ENCODE data around the gene ZNF761.
"Not testable (repeated sequence)": the region's sequence is repeated elsewhere in the genome, so short reads cannot be mapped to it uniquely, and the experiment has no call there.

ZNF761 gene

GRCh38 chr19:53471916-53472315 lies 40.1 kb downstream of the ZNF761 start:
- no peak overlapping the region for H3K9ac ChIP-seq (ENCODE audit: low read length)
- no peaks in the 10 kb centered on the region for H3K79me2 ChIP-seq (ENCODE audit: insufficient read depth, low read length)
- H3K27ac ChIP-seq (ENCODE audit: low read depth, low read length, poor library complexity, severe bottlenecking) = no peak overlapping the region
- H3K9me3 ChIP-seq (ENCODE audit: low read length) = peaks cover 8% of the 10 kb centered on the region
- no peak overlapping the region for H2AFZ ChIP-seq (ENCODE audit: low read length)
- TF ChIP-seq EZH2 (IDR thresholded peaks at IDR 0.05; ENCODE audit: borderline replicate concordance, low read length) (no peak), CTCF (IDR thresholded peaks at IDR 0.05; ENCODE audit: low read length) (no peak)
- H3K36me3 ChIP-seq (ENCODE audit: insufficient read depth, low read length) = peaks cover 48% of the 10 kb centered on the region
- H3K27me3 ChIP-seq (ENCODE audit: insufficient read depth, low read length) = no peaks in the 10 kb centered on the region
- H3K4me3 ChIP-seq (ENCODE audit: low read depth, low read length, poor library complexity, severe bottlenecking) = no peak overlapping the region
- no peaks in the 10 kb centered on the region for H3F3A ChIP-seq (ENCODE audit: insufficient read depth, low read length)
- H3K4me1 ChIP-seq (ENCODE audit: insufficient read depth, low read length, severe bottlenecking) = peaks cover 6% of the 10 kb centered on the region
- no peaks in the 10 kb centered on the region for H3K9me2 ChIP-seq (ENCODE audit: low read depth, low read length)
- H3K4me2 ChIP-seq (ENCODE audit: low read length) = no peak overlapping the region
- no peaks in the 10 kb centered on the region for H4K20me1 ChIP-seq (ENCODE audit: insufficient read depth, low read length)

- not testable (repeated sequence) for H3K27ac ChIP-seq (ENCODE audit: low read depth, low read length, poor library complexity, severe bottlenecking); H2AFZ ChIP-seq (ENCODE audit: low read length); H3K4me1 ChIP-seq (ENCODE audit: insufficient read depth, low read length, severe bottlenecking); H3K9ac ChIP-seq (ENCODE audit: low read length); H3K9me2 ChIP-seq (ENCODE audit: low read depth, low read length); H3K4me2 ChIP-seq (ENCODE audit: low read length); H3F3A ChIP-seq (ENCODE audit: insufficient read depth, low read length); H3K27me3 ChIP-seq (ENCODE audit: insufficient read depth, low read length); H4K20me1 ChIP-seq (ENCODE audit: insufficient read depth, low read length); H3K4me3 ChIP-seq (ENCODE audit: low read depth, low read length, poor library complexity, severe bottlenecking); H3K79me2 ChIP-seq (ENCODE audit: insufficient read depth, low read length)
- H3K36me3 ChIP-seq (ENCODE audit: insufficient read depth, low read length) = peaks cover 70% of the 10 kb centered on the region
- H3K9me3 ChIP-seq (ENCODE audit: low read length) = peaks cover 11% of the 10 kb centered on the region
Measured at GRCh38 chr19:53474832-53475231, 43.0 kb downstream of the ZNF761 start.

GRCh38 chr19:53475470-53475869 lies 43.7 kb downstream of the ZNF761 start:
- Histone ChIP-seq H3K9me3 (ENCODE audit: low read length) (peaks cover 11% of the 10 kb centered on the region), H3K36me3 (ENCODE audit: insufficient read depth, low read length) (peaks cover 76% of the 10 kb centered on the region)
- H2AFZ ChIP-seq (ENCODE audit: low read length); H3K27me3 ChIP-seq (ENCODE audit: insufficient read depth, low read length); H4K20me1 ChIP-seq (ENCODE audit: insufficient read depth, low read length); H3K9ac ChIP-seq (ENCODE audit: low read length); H3K4me3 ChIP-seq (ENCODE audit: low read depth, low read length, poor library complexity, severe bottlenecking); H3K27ac ChIP-seq (ENCODE audit: low read depth, low read length, poor library complexity, severe bottlenecking); H3K4me2 ChIP-seq (ENCODE audit: low read length); H3F3A ChIP-seq (ENCODE audit: insufficient read depth, low read length); H3K4me1 ChIP-seq (ENCODE audit: insufficient read depth, low read length, severe bottlenecking); H3K79me2 ChIP-seq (ENCODE audit: insufficient read depth, low read length); H3K9me2 ChIP-seq (ENCODE audit: low read depth, low read length): not testable (repeated sequence)

- H3K4me2 ChIP-seq (ENCODE audit: low read length); H3K4me3 ChIP-seq (ENCODE audit: low read depth, low read length, poor library complexity, severe bottlenecking); H3K27ac ChIP-seq (ENCODE audit: low read depth, low read length, poor library complexity, severe bottlenecking); H2AFZ ChIP-seq (ENCODE audit: low read length); H4K20me1 ChIP-seq (ENCODE audit: insufficient read depth, low read length); H3K9ac ChIP-seq (ENCODE audit: low read length); H3K27me3 ChIP-seq (ENCODE audit: insufficient read depth, low read length); H3K4me1 ChIP-seq (ENCODE audit: insufficient read depth, low read length, severe bottlenecking); H3F3A ChIP-seq (ENCODE audit: insufficient read depth, low read length); H3K9me3 ChIP-seq (ENCODE audit: low read length); H3K79me2 ChIP-seq (ENCODE audit: insufficient read depth, low read length); H3K9me2 ChIP-seq (ENCODE audit: low read depth, low read length): not testable (repeated sequence)
- peaks cover 64% of the 10 kb centered on the region for H3K36me3 ChIP-seq (ENCODE audit: insufficient read depth, low read length)
Measured at GRCh38 chr19:53483751-53484150, 52.0 kb downstream of the ZNF761 start.
